HG03045 (cell line): ENCODE results near the gene DOCK11.

Experiments
- ATAC-seq: cut with Tn5 transposase; IDR thresholded peaks from one replicate; pipeline ENCODE4 v1.9.1; 2021; ENCODE audit warnings: mild to moderate bottlenecking, moderate library complexity; ENCODE audit not compliant: unreplicated experiment

Gene DOCK11

DNA sequence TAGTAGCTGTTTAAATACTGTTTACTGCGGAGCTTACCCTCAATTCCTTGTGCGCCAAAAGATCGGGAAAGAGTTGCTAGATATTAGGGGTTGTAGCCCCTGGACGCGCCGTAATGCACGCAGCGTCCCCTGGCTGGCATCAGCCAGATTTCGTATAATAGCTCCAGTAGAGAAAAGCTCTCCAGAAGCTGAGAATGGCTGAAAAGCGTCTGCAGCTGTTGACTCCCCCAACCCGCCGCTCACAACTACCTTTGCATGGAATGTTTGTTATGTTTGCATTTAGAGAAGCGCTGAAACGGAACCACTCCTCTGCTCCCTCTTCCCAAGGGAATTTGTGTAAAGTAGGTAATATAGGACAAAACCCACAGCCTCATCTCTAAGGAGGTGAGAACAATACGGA is 3.7 kb downstream of the DOCK11 start:
- ATAC-seq: no peak

DNA sequence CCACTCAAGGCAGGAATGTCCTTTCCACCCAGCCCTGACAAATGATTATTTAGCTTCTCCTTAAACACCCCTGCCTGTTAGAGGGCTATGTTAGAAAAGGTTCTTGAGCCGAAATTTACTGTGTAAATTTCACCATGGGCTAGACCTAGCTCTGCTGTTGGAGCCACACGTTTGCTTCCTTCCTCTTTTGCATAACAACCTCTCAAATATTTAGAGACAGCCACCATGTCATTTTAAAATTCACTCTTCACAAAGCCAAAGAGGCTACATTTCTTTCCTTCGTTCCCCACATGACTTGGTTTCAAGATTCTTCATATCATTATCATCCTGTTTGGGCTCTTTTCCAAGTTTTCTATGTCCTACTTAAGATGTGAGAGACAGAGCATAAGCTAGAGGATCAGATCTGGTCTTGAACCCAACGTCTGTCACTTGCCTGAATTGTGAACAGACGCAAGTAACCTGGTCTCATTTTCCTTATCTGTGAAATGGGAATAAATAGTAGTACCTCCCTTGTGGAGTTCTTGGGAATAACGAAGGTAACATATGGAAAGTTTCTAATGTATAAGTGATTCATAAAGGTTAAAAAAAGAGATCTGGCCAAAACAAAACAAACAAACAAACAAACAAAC is 6.7 kb downstream of the DOCK11 start:
- no peak for ATAC-seq

DNA sequence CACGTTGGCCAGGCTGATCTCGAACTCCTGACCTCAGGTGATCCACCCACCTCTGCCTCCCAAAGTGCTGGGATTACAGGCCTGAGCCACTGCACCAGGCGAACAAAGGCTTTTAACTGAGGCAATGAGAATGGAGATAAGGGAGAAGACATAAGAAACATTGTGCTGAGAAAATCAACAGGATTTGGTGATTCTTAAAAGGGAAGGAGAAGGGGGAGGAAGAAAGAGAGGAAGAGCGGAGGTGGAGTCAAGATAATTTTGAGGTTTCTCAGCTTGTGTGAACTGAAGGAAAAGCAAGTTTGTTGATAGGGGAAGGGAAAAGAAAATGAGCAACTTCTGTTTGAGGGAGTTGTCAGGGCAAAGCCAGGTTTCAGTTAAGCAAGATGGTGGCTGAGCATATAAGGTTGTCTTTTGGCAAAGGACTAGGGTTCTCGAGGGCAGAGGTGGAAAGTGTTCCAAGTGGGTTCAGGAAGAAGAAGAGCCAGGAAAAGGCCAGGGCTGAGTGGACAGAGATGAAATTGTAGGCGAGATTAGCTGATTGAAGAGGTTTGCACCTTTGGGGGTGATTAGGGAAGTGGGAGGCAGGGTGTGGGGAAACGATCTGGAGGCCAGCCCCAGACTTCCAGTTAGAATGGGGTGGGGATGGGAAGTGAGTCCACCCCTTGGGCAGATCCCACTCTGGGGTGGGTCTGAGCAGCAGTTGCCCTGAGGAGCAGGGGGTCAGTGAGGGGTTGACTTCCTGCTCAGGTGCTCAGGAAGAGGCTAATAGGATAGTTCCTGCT is 7.8 kb downstream of the DOCK11 start:
- no peak for ATAC-seq

DNA sequence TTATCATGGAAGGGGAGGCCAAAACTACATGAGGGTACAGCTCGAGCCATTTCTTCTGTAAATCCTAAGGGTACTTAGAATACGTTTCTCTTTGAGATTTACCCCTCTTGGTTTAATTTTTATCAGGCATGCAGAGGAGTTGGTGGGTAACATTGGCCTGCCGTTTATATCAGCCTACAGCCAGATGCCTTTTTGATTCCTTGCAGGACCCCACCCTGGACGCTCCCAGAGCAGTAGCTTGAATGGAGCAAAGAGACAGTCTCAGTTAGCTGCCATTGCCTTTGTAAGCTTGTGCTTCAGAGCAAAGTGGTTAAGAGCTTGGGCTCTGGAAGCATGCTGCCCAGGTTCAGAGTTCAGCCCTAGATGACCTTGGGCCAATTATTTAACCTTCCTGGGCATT is 9.0 kb downstream of the DOCK11 start:
- no peak for ATAC-seq

DNA sequence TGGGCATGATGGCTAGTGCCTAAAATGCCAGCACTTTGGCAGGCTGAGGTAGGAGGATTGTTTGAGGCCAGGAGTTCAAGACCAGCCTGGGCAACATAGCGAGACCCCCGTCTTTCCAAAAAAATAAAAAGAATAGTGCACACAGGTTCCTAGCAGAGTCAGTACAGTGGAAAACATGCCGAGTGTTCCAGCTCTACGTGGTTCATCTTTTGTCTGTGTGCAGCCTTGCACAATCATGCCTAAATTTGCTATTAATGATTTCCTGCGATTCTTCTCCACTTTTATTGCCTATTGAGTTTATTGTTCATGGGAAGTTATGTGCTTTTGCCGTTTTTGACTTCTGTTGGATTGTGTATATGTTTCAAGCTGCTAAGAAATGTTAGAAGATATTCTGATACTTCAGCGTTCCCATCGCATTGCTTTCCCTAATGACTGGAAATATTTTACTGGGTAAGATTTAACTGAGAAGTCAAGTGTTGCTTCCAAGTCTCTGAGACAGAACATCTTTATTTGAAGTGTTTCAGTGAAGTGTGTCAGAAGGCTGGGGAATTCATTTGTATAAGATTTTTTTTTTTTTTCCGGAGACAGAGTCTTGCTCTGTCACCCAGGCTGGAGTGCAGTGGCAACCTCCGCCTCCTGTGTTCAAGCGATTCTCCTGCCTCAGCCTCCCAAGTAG is 11.3 kb downstream of the DOCK11 start:
- ATAC-seq: no peak

DNA sequence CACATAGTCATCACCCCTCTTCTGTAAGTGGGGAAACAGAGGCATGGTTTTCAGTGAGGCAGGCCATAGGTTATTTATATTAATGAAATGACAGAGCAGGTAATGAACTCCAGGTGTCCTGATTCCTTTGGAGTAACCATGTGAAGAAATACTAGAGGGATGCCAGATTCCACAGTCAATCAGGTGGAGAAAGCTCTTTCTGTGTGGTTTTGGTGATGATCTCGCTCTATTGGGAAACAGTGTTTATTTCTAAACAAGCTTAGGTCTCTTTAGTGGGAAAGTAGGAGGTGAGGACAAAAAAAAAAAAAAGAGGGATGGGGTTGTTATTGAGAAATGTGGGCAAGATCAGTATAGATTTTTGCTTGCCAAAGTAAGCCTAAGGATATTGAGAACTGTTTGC is 12.2 kb downstream of the DOCK11 start:
- no peak for ATAC-seq

DNA sequence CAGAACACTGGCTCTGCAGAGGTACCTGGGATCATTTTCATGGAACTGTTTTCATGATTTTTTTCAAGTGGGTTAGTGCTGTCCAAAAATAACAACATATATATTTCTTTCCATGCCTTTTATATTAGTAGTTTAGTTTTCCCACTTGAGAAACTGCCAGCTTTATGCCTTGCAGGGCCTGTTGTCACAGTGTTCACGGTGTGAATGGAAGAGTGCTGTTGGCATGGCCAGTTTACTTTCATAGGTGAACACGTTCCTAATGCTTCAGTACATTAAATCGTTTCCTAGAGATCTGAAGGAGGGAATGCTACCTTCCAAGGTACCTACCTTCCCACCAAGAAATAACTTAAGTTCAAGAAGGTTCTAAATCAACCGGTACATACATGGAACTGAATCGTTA is 12.6 kb downstream of the DOCK11 start:
- no peak for ATAC-seq

DNA sequence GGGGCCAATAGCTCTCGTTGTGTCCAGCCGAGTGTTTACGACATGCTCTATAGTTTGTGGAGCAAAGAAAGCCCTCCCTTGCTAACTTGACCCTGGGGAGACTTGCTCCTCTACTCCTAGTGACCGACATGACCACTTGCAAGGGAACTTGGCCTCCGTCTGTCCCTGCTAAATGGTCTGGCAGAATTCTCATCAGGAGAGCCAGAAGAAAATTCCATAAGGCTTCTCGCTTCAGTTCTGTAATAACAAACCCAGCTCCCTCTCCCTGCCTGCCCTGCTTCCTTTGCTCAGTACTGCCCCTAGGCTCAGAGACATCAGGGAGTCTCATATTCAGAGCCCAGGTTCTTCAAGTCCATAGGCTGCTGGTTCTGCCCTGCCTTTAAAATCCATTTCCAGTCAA is 13.0 kb downstream of the DOCK11 start:
- ATAC-seq: no peak

DNA sequence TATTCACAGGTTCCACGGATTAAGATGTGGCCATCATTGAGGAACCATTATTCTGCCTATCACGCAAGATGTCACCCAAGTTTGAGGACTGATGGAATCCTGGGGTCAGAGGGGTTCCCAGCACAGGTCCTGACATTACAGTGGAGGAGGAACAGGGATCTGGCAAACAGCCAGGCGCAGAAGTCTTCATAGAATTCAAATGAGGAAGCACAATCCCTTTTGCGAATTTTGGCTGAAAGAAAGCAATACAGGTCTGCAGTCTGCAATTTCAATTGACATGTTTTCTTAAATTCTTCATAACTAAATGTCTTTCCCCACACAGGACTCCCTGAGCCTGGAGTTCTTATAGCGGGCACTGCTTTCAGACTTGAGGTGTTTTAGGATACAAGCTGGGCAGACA is 14.5 kb downstream of the DOCK11 start:
- ATAC-seq: no peak

DNA sequence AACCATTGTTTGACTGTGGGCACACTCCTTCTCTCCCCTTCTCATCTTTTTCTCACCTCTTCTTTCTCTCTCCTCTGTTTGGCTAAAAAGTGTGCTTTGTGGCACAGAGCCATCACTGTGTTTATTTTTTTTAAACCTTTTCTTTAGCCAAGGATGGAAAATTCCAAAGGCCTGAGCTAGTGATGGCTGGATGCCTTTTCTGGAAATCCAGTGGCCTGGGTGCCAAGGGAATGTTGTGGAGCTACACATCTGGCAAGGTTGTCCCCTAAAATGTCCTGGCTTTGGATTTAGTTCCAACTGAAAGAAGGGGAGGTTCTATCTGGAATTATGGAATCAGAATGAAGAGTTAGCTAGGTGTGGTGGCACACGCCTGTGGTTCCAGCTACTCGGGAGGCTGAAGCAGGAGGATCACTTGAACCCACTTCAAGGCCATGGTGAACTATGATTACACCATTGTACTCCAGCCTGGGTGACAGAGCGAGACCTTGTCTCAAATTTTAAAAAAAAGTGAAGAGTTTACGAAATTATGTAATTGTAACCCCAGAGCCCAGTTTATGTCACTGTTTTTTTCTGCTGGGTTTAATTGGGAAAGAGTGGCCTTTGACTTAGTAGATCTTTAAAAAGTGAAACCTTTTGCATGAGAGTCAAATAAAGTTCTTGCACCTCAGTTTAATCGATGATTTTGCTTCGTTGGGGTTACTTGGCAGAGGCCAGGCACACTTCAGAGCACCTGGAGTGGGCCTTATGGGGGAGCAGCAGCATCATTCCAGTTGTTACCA is 17.7 kb downstream of the DOCK11 start:
- ATAC-seq: no peak

DNA sequence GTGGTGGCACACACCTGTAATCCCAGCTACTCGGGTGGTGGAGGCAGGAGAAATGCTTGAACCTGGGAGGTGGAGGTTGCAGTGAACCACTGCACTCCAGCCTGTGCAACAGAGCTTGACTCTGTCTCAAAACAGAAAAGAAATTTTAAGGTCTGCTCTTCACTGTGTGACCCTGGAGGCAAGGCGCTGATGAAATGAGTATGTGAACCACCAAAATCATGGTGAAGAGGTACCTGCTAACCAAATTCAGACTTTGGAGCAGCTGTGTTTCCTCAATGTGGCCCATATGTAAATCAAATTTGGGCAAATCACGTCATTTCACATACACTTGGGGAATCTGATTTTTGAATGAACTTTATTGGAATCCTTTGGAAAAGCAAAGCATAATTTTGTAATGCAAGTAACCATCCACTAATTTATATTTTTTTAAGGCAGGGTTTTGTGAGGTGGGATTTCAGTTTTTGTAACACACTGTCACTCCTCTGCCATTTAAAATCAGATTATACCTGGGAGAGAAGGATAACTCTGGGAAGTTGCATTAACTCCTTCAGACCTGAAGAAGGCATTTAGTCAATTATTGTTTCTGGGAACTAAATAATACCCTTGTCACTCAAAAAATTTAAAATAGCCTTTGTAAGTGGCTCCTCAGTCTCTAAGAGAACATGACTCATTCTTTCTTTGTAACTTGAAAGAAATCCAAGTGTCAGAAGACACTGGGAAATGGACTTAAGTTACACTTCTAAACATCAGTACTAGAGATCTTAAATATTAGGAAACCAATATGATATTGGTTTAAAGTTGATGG is 24.0 kb downstream of the DOCK11 start:
- no peak for ATAC-seq

DNA sequence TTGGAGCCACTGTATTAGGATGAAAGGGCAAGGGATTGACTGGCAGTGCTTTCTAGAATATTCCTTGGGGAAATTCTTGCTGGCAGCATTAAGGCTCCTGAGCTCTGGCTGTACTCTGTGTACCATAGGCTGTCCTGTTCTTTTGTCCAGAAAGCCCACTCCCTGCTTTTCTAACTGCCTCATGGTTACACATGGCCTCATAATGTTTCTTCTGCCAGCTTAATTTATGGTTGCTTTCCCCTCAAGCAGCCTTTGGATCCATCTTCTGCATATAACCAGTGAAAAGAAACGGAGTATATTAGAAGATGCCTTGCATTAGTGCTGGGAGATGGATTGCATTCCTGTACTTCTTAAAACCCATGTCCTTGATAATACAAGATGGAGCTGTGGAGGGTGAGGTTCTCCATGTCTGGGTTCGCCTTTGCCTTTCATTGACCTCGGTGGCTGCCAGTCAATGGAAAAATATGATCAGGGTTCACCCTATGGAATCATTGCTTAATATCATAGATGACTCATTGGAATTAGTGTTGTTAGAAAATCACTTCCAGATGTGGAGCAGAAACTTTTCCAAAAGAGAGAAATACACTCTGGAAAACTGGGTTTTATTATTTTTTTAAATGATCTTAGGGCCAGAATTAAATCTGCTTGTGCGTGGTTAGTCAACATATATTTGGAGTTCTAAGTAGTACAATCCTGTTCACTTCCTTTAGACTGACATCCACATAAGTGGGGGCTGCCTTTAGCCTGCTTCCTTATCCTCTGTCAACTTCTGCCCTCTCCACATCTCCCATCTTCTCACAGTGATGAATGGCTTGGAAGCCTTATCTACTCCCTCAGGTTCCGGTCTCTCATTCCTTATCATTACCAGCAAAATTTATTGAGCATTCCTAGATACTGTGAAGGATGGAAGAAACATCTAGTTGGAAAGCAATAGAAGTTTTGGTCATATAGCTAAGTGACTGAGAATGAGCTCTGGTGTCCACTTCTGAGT is 24.9 kb downstream of the DOCK11 start:
- no peak for ATAC-seq

DNA sequence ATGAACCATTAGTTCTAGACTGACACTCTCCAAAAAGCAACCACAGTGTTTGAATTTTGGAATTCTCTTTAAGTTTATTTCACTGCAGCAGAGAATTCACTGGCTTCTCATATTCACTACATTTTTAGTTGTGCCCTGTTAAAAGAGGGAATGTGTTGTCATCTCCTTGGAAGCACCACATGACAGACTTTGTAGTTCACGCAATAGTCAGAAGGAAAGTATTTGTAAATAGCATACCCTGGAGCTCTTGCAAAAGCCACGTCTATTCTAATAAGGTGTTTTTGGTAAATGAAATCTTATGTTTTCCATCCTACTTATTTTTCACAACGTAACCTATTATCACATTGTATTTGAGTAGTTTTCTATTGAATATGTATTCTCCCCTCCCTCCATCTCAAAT is 25.8 kb downstream of the DOCK11 start:
- no peak for ATAC-seq

DNA sequence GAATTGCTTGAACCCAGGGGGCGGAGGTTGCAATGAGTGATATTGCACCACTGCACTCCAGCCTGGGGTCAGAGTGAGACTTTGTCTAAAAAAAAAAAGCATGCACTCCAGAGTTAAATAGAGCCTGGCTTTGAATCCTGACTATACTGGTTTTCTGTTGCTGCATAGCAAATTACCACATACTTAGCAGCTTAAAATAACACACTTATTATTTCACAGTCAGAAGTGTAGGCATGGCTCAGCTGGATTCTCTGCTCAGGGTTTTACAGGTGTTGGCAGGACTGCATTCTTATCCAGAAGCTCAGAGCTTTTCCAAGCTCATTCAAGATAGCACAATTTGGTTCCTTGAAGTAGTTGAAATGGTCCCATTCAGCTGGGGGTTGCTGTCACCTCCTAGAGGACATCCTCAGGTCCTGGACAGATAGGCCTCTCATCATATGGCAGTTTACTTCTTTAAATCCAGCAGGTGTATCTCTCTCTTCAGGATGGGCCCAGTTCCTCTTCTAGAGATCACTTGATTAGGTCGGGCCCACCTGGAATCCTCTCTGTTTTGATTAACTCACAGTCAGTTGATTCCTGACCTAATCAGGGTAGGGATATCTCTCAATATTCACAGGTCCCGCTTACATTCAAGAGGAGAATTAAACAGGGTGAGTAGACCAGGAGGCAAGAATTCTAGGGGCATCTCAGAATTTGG is 26.8 kb downstream of the DOCK11 start:
- no peak for ATAC-seq

DNA sequence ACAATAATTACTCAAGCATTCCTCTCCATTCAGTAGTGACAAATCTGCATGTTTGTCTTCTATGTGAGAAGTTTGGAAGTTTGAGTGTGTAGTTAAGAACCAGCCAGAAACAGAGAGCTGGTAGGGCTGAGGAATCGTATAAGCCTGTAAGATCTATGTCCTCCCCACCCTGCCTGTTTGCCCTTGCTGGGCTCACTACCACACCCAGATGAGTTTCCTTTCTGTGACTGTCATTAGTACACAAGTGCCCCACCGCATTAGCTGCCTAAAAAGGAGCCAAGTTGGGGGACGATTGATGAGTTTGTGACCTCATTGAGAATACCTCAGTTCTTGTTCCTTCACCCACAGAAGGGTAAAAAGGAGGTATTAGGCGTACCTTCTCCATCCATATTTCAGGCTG is 28.3 kb downstream of the DOCK11 start:
- ATAC-seq: no peak

DNA sequence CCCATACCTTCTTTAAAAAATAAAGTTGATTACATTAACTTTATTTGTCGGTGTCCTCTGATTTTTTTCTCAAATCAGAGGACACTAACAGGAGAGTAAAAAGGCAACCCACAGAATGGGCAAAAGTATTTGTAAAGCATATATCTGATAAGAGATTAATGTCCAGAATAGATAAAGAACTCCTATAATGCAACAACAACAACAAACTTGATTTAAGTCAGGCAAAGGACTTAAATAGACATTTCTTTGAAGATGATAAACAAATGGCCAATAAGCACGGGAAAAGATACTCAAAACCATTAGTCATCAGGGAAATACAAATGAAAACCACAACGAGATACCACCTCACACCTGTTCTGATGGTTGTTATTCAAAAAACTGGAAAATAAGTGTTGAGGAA is 28.7 kb downstream of the DOCK11 start:
- no peak for ATAC-seq

DNA sequence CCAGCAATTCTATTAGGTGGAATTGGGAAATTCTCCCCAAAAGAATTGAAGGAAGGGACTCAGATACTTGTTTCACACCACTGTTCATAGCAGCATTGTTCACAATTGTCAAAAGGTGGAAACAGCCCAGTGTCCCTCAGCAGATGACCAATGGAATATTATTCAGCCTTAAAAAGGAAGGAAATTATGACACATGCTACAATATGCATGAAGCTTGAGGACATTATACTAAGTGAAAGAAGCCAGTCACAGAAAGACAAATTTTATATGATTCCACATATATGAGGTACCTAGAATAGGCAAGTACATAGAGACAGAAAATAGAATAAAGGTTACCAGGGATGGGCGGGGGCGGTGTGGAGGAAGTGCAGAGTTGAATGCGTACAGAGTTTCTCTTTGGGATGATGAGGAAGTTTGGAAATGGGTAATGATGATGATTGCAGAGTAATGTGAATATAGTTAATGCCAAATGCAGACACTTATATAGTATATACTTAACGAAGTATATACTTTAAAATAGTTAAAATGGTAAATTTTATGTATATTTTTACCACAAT is 29.6 kb downstream of the DOCK11 start:
- no peak for ATAC-seq

DNA sequence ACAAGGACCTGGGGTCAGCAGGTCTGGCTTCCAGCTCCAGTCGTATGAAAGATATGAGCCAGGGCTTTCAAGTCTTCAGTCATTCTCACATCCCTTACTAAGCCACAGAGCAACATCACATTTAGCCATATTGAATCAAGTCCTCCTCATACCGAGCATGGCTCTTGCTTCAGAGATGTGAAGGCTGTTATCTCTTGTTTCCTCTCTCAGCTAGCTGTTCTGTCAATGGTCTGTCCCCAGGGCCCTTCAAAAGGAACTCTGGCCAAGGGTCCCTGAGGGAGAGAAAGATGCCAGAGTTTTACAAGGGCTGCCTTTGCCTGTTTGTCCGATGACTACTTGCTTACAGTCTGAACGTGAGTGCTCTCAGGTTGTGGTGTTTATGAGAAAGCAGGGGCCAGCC is 30.5 kb downstream of the DOCK11 start:
- ATAC-seq: no peak
